ENCODE data around the gene PLEKHA3. TPM values are rescaled to one million over a fixed set of nuclear protein-coding genes. Genes with fewer than 3 reads are reported as not detected.

PLEKHA3 gene
- polyA plus RNA-seq, 1 donor from 2014 or later: 36.5 TPM

Other genes starting within 250 kb of the PLEKHA3 start
- 58.7 TPM for gene PRKRA, start 29.3 kb upstream of the PLEKHA3 start, polyA plus RNA-seq
- gene PJVK, start 29.1 kb upstream of the PLEKHA3 start, polyA plus RNA-seq: 0.15 TPM
- gene FKBP7, start 1.9 kb upstream of the PLEKHA3 start, polyA plus RNA-seq: 4.5 TPM

Data from IgD-negative memory B cell (primary cell).